ENCODE data around the gene STON2.

- TF ChIP-seq CTCF (conservative IDR thresholded peaks at IDR 0.05) = no peak
- TF ChIP-seq ZFX (IDR thresholded peaks at IDR 0.05) = no peak
Observed at GRCh38 chr14:81396113-81396512, 4.0 kb downstream of the STON2 start.

Measured in C4-2B (cell line).